HepG2 (cell line): Measurements from ENCODE around the gene MIR17HG. TPM values are rescaled to one million over a fixed set of nuclear protein-coding genes. Genes with fewer than 3 reads are reported as not detected.

Source experiments
- AGO1 ChIP-seq: fragments of 200-400 bp; formaldehyde crosslinking; IDR thresholded peaks from 2 replicates; pipeline ENCODE4 v1.6.1; 2017; ENCODE audit warnings: mild to moderate bottlenecking, low read depth, low read length, moderate library complexity; ENCODE audit not compliant: poor library complexity, severe bottlenecking
- ASH2L ChIP-seq: fragments of 300-600, 200-600 bp; sonication (generic); IDR thresholded peaks from 2 replicates; pipeline ENCODE4 v1.7.0; 2017; ENCODE audit warnings: low read depth, mild to moderate bottlenecking, moderate library complexity, mixed read lengths, low read length; ENCODE audit not compliant: insufficient read length
- DDIT3 ChIP-seq: sonication (generic); formaldehyde crosslinking; IDR thresholded peaks from 2 replicates; pipeline ENCODE4 v1.4.0; 2020; ENCODE audit warnings: mild to moderate bottlenecking, missing genetic modification reagents
- HMGXB4 ChIP-seq, 2 experiments: sonication (generic) in 1 of 2; formaldehyde crosslinking in 1 of 2; IDR thresholded peaks; 2 replicates each; pipeline versions ENCODE4 v1.4.0 to v1.6.1; 2018 to 2020; ENCODE audit warnings: missing genetic modification reagents in 2 of 2, borderline replicate concordance in 1 of 2, low read depth in 1 of 2, mild to moderate bottlenecking in 1 of 2, missing biosample characterization in 1 of 2
- HNRNPUL1 ChIP-seq: fragments of 200-400 bp; formaldehyde crosslinking; IDR thresholded peaks from 2 replicates; pipeline ENCODE4 v1.6.1; 2017; ENCODE audit warnings: low read depth, mild to moderate bottlenecking, low read length, moderate library complexity
- HOXD1 ChIP-seq: sonication (generic); formaldehyde crosslinking; IDR thresholded peaks from 2 replicates; pipeline ENCODE4 v1.5.0; 2020; ENCODE audit warnings: missing genetic modification reagents
- MED1 ChIP-seq: sonication (generic); formaldehyde crosslinking; IDR thresholded peaks from 2 replicates; pipeline ENCODE4 v1.4.0; 2020; ENCODE audit warnings: missing genetic modification reagents
- MXI1 ChIP-seq: IDR thresholded peaks from 3 replicates; pipeline ENCODE4 v1.6.1; 2012; ENCODE audit warnings: low read depth, low read length, inconsistent platforms, borderline replicate concordance
- RBM22 ChIP-seq: fragments of 200-400 bp; formaldehyde crosslinking; optimal IDR thresholded peaks from 2 replicates; pipeline ENCODE3; 2017; ENCODE audit warnings: mild to moderate bottlenecking, low read length, moderate library complexity
- SP140L ChIP-seq: sonication (generic); formaldehyde crosslinking; IDR thresholded peaks from 2 replicates; pipeline ENCODE4 v1.4.0; 2020; ENCODE audit warnings: missing genetic modification reagents, borderline replicate concordance
- TCF7L2 ChIP-seq: IDR thresholded peaks from 2 replicates; pipeline ENCODE4 v1.6.1; 2011; ENCODE audit warnings: mild to moderate bottlenecking, low read depth, low read length, moderate library complexity
- TMF1 ChIP-seq: sonication (generic); formaldehyde crosslinking; IDR thresholded peaks from 2 replicates; pipeline ENCODE4 v1.8.1; 2022; ENCODE audit warnings: low read depth, missing genetic modification reagents
- TOE1 ChIP-seq: sonication (generic); formaldehyde crosslinking; IDR thresholded peaks from 2 replicates; pipeline ENCODE4 v1.4.0; 2020; ENCODE audit warnings: mild to moderate bottlenecking, missing genetic modification reagents
- ZBTB21 ChIP-seq: sonication (generic); formaldehyde crosslinking; IDR thresholded peaks from 2 replicates; pipeline ENCODE4 v1.4.0; 2020; ENCODE audit warnings: missing genetic modification reagents
- ZC3H13 ChIP-seq: sonication (generic); formaldehyde crosslinking; IDR thresholded peaks from 2 replicates; pipeline ENCODE4 v1.8.1; 2023; ENCODE audit warnings: mild to moderate bottlenecking, missing genetic modification reagents, moderate library complexity
- ZNF280D ChIP-seq: sonication (generic); formaldehyde crosslinking; IDR thresholded peaks from 2 replicates; pipeline ENCODE4 v1.5.1; 2020; ENCODE audit warnings: mild to moderate bottlenecking, missing genetic modification reagents
- ZNF296 ChIP-seq: sonication (generic); formaldehyde crosslinking; conservative IDR thresholded peaks from 2 replicates; pipeline ENCODE4 v1.5.0; 2020; ENCODE audit warnings: mild to moderate bottlenecking, missing genetic modification reagents
- ZNF326 ChIP-seq: sonication (generic); formaldehyde crosslinking; IDR thresholded peaks from 2 replicates; pipeline ENCODE4 v1.4.0; 2020; ENCODE audit warnings: missing genetic modification reagents, borderline replicate concordance
- ZNF343 ChIP-seq: sonication (generic); formaldehyde crosslinking; IDR thresholded peaks from 2 replicates; pipeline ENCODE4 v1.4.0; 2020; ENCODE audit warnings: mild to moderate bottlenecking, missing genetic modification reagents
- ZNF580 ChIP-seq: IDR thresholded peaks from 2 replicates; pipeline ENCODE4 v1.6.1; 2016; ENCODE audit warnings: low read depth, borderline replicate concordance
- ZNF75D ChIP-seq: sonication (generic); formaldehyde crosslinking; IDR thresholded peaks from 2 replicates; pipeline ENCODE4 v1.8.1; 2023; ENCODE audit warnings: missing genetic modification reagents, mild to moderate bottlenecking, borderline replicate concordance
- polyA plus RNA-seq, 8 experiments: library from polyadenylated mRNA; depleted of rRNA in 3 of 8; stranded (reverse) in 7 of 8; unstranded in 1 of 8; fragments of >200 nt; fragmentation: Illumina TruSeq in 4 of 8; extraction: Trizol in 4 of 8; gene quantifications; 2 replicates each; pipeline versions ENCODE4 v1.2.1 to v1.2.3, GENCODE V29; 2011 to 2016; ENCODE audit warnings: low read depth in 4 of 8, missing spikeins in 1 of 8, mixed read lengths in 1 of 8; ENCODE audit not compliant: insufficient read depth in 1 of 8
- total RNA-seq, 5 experiments: library from RNA; depleted of rRNA; stranded (reverse); fragments of >200 nt; fragmentation: Illumina TruSeq; extraction: Trizol; gene quantifications; 2 replicates each; pipeline ENCODE4 v1.2.3, GENCODE V29; 2016; ENCODE audit warnings: low read depth in 1 of 5
- TF ChIP-seq, protein P1 (sequence below): sonication (generic); formaldehyde crosslinking; IDR thresholded peaks from 2 replicates; pipeline ENCODE4 v1.9.0; 2022; ENCODE audit warnings: missing genetic modification reagents, mild to moderate bottlenecking, borderline replicate concordance

Gene MIR17HG
- total and polyA plus RNA-seq, 2 of the 13 experiments (the other 11 are each of a cell fraction or from before 2014, with no cell fraction given) = 2.5 to 12.3 TPM

DNA sequence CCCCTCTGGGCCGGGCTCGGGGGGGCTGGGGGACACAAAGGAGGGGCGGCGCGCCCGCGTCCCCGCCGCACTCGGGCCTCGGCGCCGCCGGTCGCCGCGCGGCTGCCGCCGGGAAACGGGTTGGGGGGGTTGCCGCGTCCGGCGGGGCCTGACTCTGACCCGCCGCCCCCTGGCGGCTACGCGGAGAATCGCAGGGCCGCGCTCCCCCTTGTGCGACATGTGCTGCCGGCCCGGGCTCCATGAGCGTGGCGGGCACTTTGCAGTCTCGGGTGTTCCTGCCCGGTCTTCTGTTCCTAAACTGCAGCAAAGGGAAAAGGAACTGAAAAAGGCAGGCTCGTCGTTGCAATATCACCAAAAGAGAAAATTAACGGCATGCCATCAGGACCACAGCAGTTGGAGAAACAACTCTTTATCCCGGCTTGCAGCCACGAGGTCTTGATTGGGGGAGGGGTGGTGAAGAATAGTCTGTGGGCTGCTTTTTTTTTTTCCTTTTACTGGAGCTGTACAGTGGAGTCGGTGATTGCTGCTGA lies 1.5 kb downstream of the MIR17HG start (continued):
- TF ChIP-seq HMGXB4 (CRISPR knock-in tag; IDR thresholded peaks at IDR 0.05; ENCODE audit: borderline replicate concordance in 1 of 2, low read depth in 1 of 2) = peak; percentile 65 to 93; a peak in 3 of 4 replicates
- TF ChIP-seq ZNF280D (CRISPR knock-in tag) = no peak
- no peak for TF ChIP-seq ZNF296 (CRISPR knock-in tag)
- TF ChIP-seq RBM22 = peak; percentile 86
- TF ChIP-seq, protein P1, sequence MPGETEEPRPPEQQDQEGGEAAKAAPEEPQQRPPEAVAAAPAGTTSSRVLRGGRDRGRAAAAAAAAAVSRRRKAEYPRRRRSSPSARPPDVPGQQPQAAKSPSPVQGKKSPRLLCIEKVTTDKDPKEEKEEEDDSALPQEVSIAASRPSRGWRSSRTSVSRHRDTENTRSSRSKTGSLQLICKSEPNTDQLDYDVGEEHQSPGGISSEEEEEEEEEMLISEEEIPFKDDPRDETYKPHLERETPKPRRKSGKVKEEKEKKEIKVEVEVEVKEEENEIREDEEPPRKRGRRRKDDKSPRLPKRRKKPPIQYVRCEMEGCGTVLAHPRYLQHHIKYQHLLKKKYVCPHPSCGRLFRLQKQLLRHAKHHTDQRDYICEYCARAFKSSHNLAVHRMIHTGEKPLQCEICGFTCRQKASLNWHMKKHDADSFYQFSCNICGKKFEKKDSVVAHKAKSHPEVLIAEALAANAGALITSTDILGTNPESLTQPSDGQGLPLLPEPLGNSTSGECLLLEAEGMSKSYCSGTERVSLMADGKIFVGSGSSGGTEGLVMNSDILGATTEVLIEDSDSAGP (CRISPR knock-in tag) = peak; percentile 48; the same call in 1 of the 2 replicates
- no peak for TF ChIP-seq DDIT3 (CRISPR knock-in tag)
- TF ChIP-seq TMF1 (CRISPR knock-in tag) = no peak
- peak; percentile 30; the same call in 1 of the 2 replicates for TF ChIP-seq ZNF580 (CRISPR knock-in tag)
- TF ChIP-seq TOE1 (CRISPR knock-in tag) = no peak
- peak; percentile 79 for TF ChIP-seq ASH2L
- peak; percentile 86; the same call in 2 of the 3 replicates for TF ChIP-seq MXI1
- TF ChIP-seq MED1 (CRISPR knock-in tag) = peak; percentile 48; the same call in 1 of the 2 replicates
- TF ChIP-seq HNRNPUL1 = no peak
- no peak for TF ChIP-seq ZNF343 (CRISPR knock-in tag)
- TF ChIP-seq SP140L (CRISPR knock-in tag) = no peak; the same call in 1 of the 2 replicates
- TF ChIP-seq ZBTB21 = no peak
- TF ChIP-seq TCF7L2 = no peak
- TF ChIP-seq ZC3H13 (CRISPR knock-in tag) = no peak
- TF ChIP-seq ZNF75D (CRISPR knock-in tag) = no peak
- no peak for TF ChIP-seq AGO1
- no peak for TF ChIP-seq HOXD1 (CRISPR knock-in tag)
- TF ChIP-seq ZNF326 = no peak; the same call in 1 of the 2 replicates
